Measurements from ENCODE around the gene GDI2.
"Not testable (repeated sequence)": the region's sequence is repeated elsewhere in the genome, so short reads cannot be mapped to it uniquely, and the experiment has no call there.

The GDI2 gene

GRCh38 chr10:5813341-5814109 lies at the start of gene GDI2:
TSS of gene GDI2 (minus strand) at chr10:5813434. CDS start at chr10:5813258, 176 bp downstream.
- peak; percentile 99 for DNase-seq

- DNase-seq = no peak
Observed at GRCh38 chr10:5862360-5862961, 49.2 kb upstream of the GDI2 start.

- peak; percentile 19 for DNase-seq
Observed at GRCh38 chr10:5860066-5860465, 46.8 kb upstream of the GDI2 start.

GRCh38 chr10:5858811-5859210 lies 45.6 kb upstream of the GDI2 start:
- DNase-seq = peak; percentile 88

GRCh38 chr10:5856701-5857004 lies 43.4 kb upstream of the GDI2 start:
- DNase-seq = no peak

- no peak for DNase-seq
Observed at GRCh38 chr10:5855979-5856700, 42.9 kb upstream of the GDI2 start.

- DNase-seq = no peak
Observed at GRCh38 chr10:5854131-5854475, 40.9 kb upstream of the GDI2 start.

GRCh38 chr10:5846667-5847066 lies 33.4 kb upstream of the GDI2 start:
- not testable (repeated sequence) for DNase-seq

- no peak for DNase-seq
Observed at GRCh38 chr10:5844345-5845055, 31.3 kb upstream of the GDI2 start.

- DNase-seq = no peak
Observed at GRCh38 chr10:5843686-5844344, 30.6 kb upstream of the GDI2 start.

GRCh38 chr10:5841965-5842364 lies 28.7 kb upstream of the GDI2 start:
- DNase-seq = no peak

GRCh38 chr10:5840314-5841307 lies 27.4 kb upstream of the GDI2 start:
- peak; percentile 76 for DNase-seq

GRCh38 chr10:5836181-5836580 lies 22.9 kb upstream of the GDI2 start:
- DNase-seq = not testable (repeated sequence)

GRCh38 chr10:5835446-5836095 lies 22.3 kb upstream of the GDI2 start:
- no peak for DNase-seq

- no peak for DNase-seq
Observed at GRCh38 chr10:5833814-5834213, 20.6 kb upstream of the GDI2 start.

- DNase-seq = no peak
Observed at GRCh38 chr10:5832946-5833345, 19.7 kb upstream of the GDI2 start.

- no peak for DNase-seq
Observed at GRCh38 chr10:5831446-5831782, 18.2 kb upstream of the GDI2 start.

- no peak for DNase-seq
Observed at GRCh38 chr10:5830629-5831445, 17.6 kb upstream of the GDI2 start.

GRCh38 chr10:5829267-5829666 lies 16.0 kb upstream of the GDI2 start:
- no peak for DNase-seq

- DNase-seq = no peak
Observed at GRCh38 chr10:5828725-5829124, 15.5 kb upstream of the GDI2 start.

All from midbrain (tissue), 1 donor.